Suprapubic skin (tissue), 4 donors: Measurements from ENCODE around the gene AK4.

ENCODE experiments used
- EP300 ChIP-seq: sonication (generic); formaldehyde crosslinking; IDR thresholded peaks from one replicate; pipeline ENCODE4 v1.6.1; 2017; ENCODE audit warnings: antibody characterized with exemption
- POLR2A ChIP-seq, 2 donors: fragments of 450-650 bp; IDR thresholded peaks; one replicate each; pipeline ENCODE4 v1.6.1; 2017; ENCODE audit warnings: antibody characterized with exemption in 2 of 2, mild to moderate bottlenecking in 2 of 2, moderate library complexity in 2 of 2
- POLR2AphosphoS5 ChIP-seq, 3 donors: sonication (generic); formaldehyde crosslinking; IDR thresholded peaks; one replicate each; pipeline ENCODE4 v1.6.1; 2017; ENCODE audit warnings: antibody characterized with exemption in 3 of 3
- TF ChIP-seq, protein P1 (sequence below), 2 donors: fragments of 200-600 bp in 1 of 2; fragments of 450-650 bp in 1 of 2; sonication (generic) in 1 of 2; IDR thresholded peaks; one replicate each; pipeline ENCODE4 v1.5.1; 2016 to 2019; ENCODE audit warnings: antibody characterized with exemption in 2 of 2, mild to moderate bottlenecking in 1 of 2, moderate library complexity in 1 of 2

DNA sequence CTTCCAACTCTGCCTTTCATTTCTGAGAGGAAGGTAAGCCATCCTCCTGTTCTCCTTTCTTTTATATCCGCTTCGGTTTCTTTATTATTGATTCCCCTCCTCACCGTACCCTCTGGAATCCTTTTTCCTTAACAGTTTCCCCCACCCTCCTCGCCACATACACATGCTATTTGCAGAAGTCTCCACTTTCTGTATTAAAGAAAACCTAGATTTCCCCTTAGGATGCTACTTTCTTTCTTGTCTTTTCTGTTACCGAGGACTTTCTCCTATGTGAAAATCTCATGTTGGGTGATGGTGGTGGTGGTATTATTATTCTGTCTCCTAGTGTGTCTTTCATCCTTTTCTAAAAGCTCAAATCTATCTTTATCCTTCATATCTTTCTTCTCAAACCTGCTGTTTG, 62.3 kb downstream of the AK4 start:
- TF ChIP-seq, protein P1, sequence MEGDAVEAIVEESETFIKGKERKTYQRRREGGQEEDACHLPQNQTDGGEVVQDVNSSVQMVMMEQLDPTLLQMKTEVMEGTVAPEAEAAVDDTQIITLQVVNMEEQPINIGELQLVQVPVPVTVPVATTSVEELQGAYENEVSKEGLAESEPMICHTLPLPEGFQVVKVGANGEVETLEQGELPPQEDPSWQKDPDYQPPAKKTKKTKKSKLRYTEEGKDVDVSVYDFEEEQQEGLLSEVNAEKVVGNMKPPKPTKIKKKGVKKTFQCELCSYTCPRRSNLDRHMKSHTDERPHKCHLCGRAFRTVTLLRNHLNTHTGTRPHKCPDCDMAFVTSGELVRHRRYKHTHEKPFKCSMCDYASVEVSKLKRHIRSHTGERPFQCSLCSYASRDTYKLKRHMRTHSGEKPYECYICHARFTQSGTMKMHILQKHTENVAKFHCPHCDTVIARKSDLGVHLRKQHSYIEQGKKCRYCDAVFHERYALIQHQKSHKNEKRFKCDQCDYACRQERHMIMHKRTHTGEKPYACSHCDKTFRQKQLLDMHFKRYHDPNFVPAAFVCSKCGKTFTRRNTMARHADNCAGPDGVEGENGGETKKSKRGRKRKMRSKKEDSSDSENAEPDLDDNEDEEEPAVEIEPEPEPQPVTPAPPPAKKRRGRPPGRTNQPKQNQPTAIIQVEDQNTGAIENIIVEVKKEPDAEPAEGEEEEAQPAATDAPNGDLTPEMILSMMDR (IDR thresholded peaks at IDR 0.05): no peak
- TF ChIP-seq POLR2AphosphoS5 (IDR thresholded peaks at IDR 0.05) (no peak), POLR2A (IDR thresholded peaks at IDR 0.05) (no peak), EP300 (no peak)
